ENCODE results near the gene VMP1. TPM values are rescaled to one million over a fixed set of nuclear protein-coding genes. Genes with fewer than 3 reads are reported as not detected.

The VMP1 gene
- total RNA-seq, 2 experiments from 2014 or later, result 29.2 to 38.0 TPM

GRCh38 chr17:59678918-59679317 is 28.5 kb upstream of the VMP1 start:
- BruUV-seq (replicated peaks), result no TSS peak

GRCh38 chr17:59680314-59680713 is 27.1 kb upstream of the VMP1 start:
- Histone ChIP-seq H2AFZ (ENCODE audit: low read length) (no peak overlapping the region), H3K36me3 (ENCODE audit: insufficient read depth, low read length) (peaks cover 99% of the 10 kb centered on the region), H3K4me3 (ENCODE audit: low read depth, low read length, poor library complexity, severe bottlenecking) (no peak overlapping the region), H3K4me1 (ENCODE audit: insufficient read depth, low read length, poor library complexity, severe bottlenecking) (no peaks in the 10 kb centered on the region), H3K9me2 (ENCODE audit: insufficient read depth, low read length) (no peaks in the 10 kb centered on the region), H3K4me2 (ENCODE audit: low read length) (no peak overlapping the region), H3K79me2 (ENCODE audit: insufficient read depth, low read depth, low read length) (no peaks in the 10 kb centered on the region), H3K27ac (ENCODE audit: low read depth, low read length, poor library complexity, severe bottlenecking) (no peak overlapping the region), H4K20me1 (ENCODE audit: insufficient read depth, low read length) (no peaks in the 10 kb centered on the region), H3K9me3 (ENCODE audit: low read length) (no peaks in the 10 kb centered on the region)
- CTCF ChIA-PET (ENCODE audit: unreplicated experiment), result no interaction called here
- intact Hi-C loops (cut with micrococcal nuclease; ENCODE audit: unreplicated experiment), result loop anchor here (2.0 kb wide), 1 partner anchor 14 kb away; no protein-coding TSS in a partner anchor
- DNase-seq (ENCODE audit: low spot score), result no peak
- BruUV-seq (replicated peaks), result no TSS peak
- TF ChIP-seq EZH2phosphoT487 (IDR thresholded peaks at IDR 0.05; ENCODE audit: borderline replicate concordance, low read depth, low read length) (no peak), CTCF (conservative IDR thresholded peaks at IDR 0.05; ENCODE audit: low read length) (no peak)
- POLR2A ChIA-PET, result interaction anchor here (0.6 to 1.1 kb wide), 2 partner anchors 10 to 61 kb away, joined by 3 to 4 read pairs; no protein-coding TSS in a partner anchor

More at GRCh38 chr17:59678918-59679317, 28.5 kb upstream of the VMP1 start:
- no peak overlapping the region for H3K4me2 ChIP-seq (ENCODE audit: low read length)
- CTCF ChIA-PET (ENCODE audit: unreplicated experiment), result interaction anchor here (0.5 kb wide), 1 partner anchor 52 kb away, joined by 3 read pairs; no protein-coding TSS in a partner anchor
- DNase-seq (ENCODE audit: low spot score), result no peak
- H3K9me2 ChIP-seq (ENCODE audit: insufficient read depth, low read length), result no peaks in the 10 kb centered on the region
- TF ChIP-seq EZH2phosphoT487 (IDR thresholded peaks at IDR 0.05; ENCODE audit: borderline replicate concordance, low read depth, low read length) (no peak), CTCF (conservative IDR thresholded peaks at IDR 0.05; ENCODE audit: low read length) (no peak)
- no peaks in the 10 kb centered on the region for H3K79me2 ChIP-seq (ENCODE audit: insufficient read depth, low read depth, low read length)
- H2AFZ ChIP-seq (ENCODE audit: low read length), result no peak overlapping the region
- H3K4me3 ChIP-seq (ENCODE audit: low read depth, low read length, poor library complexity, severe bottlenecking), result no peak overlapping the region
- no peaks in the 10 kb centered on the region for H4K20me1 ChIP-seq (ENCODE audit: insufficient read depth, low read length)
- no peak overlapping the region for H3K27ac ChIP-seq (ENCODE audit: low read depth, low read length, poor library complexity, severe bottlenecking)
- no peaks in the 10 kb centered on the region for H3K4me1 ChIP-seq (ENCODE audit: insufficient read depth, low read length, poor library complexity, severe bottlenecking)
- POLR2A ChIA-PET, result interaction anchor here (1.3 to 1.4 kb wide), 2 partner anchors 9 to 41 kb away, joined by 3 to 7 read pairs; no protein-coding TSS in a partner anchor
- peaks cover 99% of the 10 kb centered on the region for H3K36me3 ChIP-seq (ENCODE audit: insufficient read depth, low read length)
- intact Hi-C loops (cut with micrococcal nuclease; ENCODE audit: unreplicated experiment), result no loop called here
- H3K9me3 ChIP-seq (ENCODE audit: low read length), result no peaks in the 10 kb centered on the region

GRCh38 chr17:59683283-59683682 is 24.2 kb upstream of the VMP1 start:
- no peak overlapping the region for H3K27ac ChIP-seq (ENCODE audit: low read depth, low read length, poor library complexity, severe bottlenecking)
- H3K4me1 ChIP-seq (ENCODE audit: insufficient read depth, low read length, poor library complexity, severe bottlenecking), result no peaks in the 10 kb centered on the region
- peaks cover 99% of the 10 kb centered on the region for H3K36me3 ChIP-seq (ENCODE audit: insufficient read depth, low read length)
- ChIA-PET CTCF (ENCODE audit: unreplicated experiment) (no interaction called here), POLR2A (interaction anchor here (2.8 kb wide), 1 partner anchor 13 kb away, joined by 16 read pairs; no protein-coding TSS in a partner anchor)
- TF ChIP-seq CTCF (conservative IDR thresholded peaks at IDR 0.05; ENCODE audit: low read length), result no peak
- TF ChIP-seq EZH2phosphoT487 (IDR thresholded peaks at IDR 0.05; ENCODE audit: borderline replicate concordance, low read depth, low read length), result no peak
- H2AFZ ChIP-seq (ENCODE audit: low read length), result no peak overlapping the region
- H3K9me3 ChIP-seq (ENCODE audit: low read length), result no peaks in the 10 kb centered on the region
- no peaks in the 10 kb centered on the region for H4K20me1 ChIP-seq (ENCODE audit: insufficient read depth, low read length)
- intact Hi-C loops (cut with micrococcal nuclease; ENCODE audit: unreplicated experiment), result no loop called here
- H3K4me3 ChIP-seq (ENCODE audit: low read depth, low read length, poor library complexity, severe bottlenecking), result no peak overlapping the region
- no peaks in the 10 kb centered on the region for H3K9me2 ChIP-seq (ENCODE audit: insufficient read depth, low read length)
- DNase-seq (ENCODE audit: low spot score), result no peak
- BruUV-seq (replicated peaks), result no TSS peak
- H3K4me2 ChIP-seq (ENCODE audit: low read length), result no peak overlapping the region
- H3K79me2 ChIP-seq (ENCODE audit: insufficient read depth, low read depth, low read length), result peaks cover 14% of the 10 kb centered on the region; the same call in 1 of the 2 replicates

Measured in OCI-LY7 (cell line).